HG03469 (cell line): ENCODE measurements around the gene NF1.
"Not testable (repeated sequence)": the region's sequence is repeated elsewhere in the genome, so short reads cannot be mapped to it uniquely, and the experiment has no call there.

Experiments used
- ATAC-seq: cut with Tn5 transposase; IDR thresholded peaks from one replicate; pipeline ENCODE4 v1.9.1; 2021; ENCODE audit warnings: mild to moderate bottlenecking, moderate library complexity, moderate number of reproducible peaks; ENCODE audit not compliant: unreplicated experiment

The NF1 gene

GRCh38 chr17:31321481-31321880, 226.7 kb downstream of the NF1 start, which contains the start of gene EVI2A:
Gene EVI2A (minus strand): TSS chr17:31321622. CDS start chr17:31319013, 2,609 bp downstream.
- no peak for ATAC-seq

- ATAC-seq = no peak
Measured at GRCh38 chr17:31321966-31322365, 227.2 kb downstream of the NF1 start.

GRCh38 chr17:31323551-31323950, 228.8 kb downstream of the NF1 start:
- no peak for ATAC-seq

GRCh38 chr17:31327534-31328159, 232.9 kb downstream of the NF1 start:
- no peak for ATAC-seq

- no peak for ATAC-seq
Measured at GRCh38 chr17:31328160-31328535, 233.4 kb downstream of the NF1 start.

GRCh38 chr17:31329221-31329620, 234.4 kb downstream of the NF1 start:
- no peak for ATAC-seq

GRCh38 chr17:31339906-31340661, 245.3 kb downstream of the NF1 start:
- no peak for ATAC-seq

GRCh38 chr17:31345191-31345747, 250.5 kb downstream of the NF1 start:
- ATAC-seq = not testable (repeated sequence)

- no peak for ATAC-seq
Measured at GRCh38 chr17:31349454-31349853, 254.7 kb downstream of the NF1 start.

- no peak for ATAC-seq
Measured at GRCh38 chr17:31355935-31356334, 261.2 kb downstream of the NF1 start.

- no peak for ATAC-seq
Measured at GRCh38 chr17:31357091-31357490, 262.3 kb downstream of the NF1 start.

- no peak for ATAC-seq
Measured at GRCh38 chr17:31357839-31358394, 263.1 kb downstream of the NF1 start.

- ATAC-seq = no peak
Measured at GRCh38 chr17:31364012-31364411, 269.2 kb downstream of the NF1 start.

- no peak for ATAC-seq
Measured at GRCh38 chr17:31366088-31366487, 271.3 kb downstream of the NF1 start.

GRCh38 chr17:31369266-31369665, 274.5 kb downstream of the NF1 start:
- no peak for ATAC-seq

- no peak for ATAC-seq
Measured at GRCh38 chr17:31371511-31372097, 276.8 kb downstream of the NF1 start.

GRCh38 chr17:31373150-31374093, 278.6 kb downstream of the NF1 start:
- ATAC-seq = no peak

- ATAC-seq = no peak
Measured at GRCh38 chr17:31374094-31374447, 279.3 kb downstream of the NF1 start.

- no peak for ATAC-seq
Measured at GRCh38 chr17:31374503-31374902, 279.7 kb downstream of the NF1 start.

- no peak for ATAC-seq
Measured at GRCh38 chr17:31378638-31379037, 283.9 kb downstream of the NF1 start.
